ENCODE results near the gene DOCK1.

The DOCK1 gene

DNA sequence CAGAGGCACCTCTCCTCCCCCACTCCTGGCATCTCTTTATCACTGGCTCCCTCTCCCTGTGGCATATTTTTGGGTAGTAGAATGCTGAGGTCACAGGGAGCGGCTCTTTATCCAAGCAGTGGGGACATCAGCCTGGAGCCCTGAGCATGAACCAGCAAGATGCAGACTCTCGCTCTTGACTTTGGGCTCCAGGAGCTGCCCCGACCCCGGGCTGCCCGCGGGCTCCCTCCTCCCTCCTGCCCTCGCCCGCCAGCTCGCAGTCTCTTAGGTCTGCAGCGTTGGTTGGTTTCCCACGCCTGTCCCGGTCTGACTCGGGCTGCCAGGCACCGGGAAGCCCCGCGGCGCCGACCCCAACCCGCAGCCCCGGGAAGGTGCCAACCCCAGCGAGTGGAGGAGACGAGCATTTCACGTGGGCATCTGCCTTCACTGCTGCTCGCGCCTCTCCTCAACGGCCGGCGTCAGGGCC lies 289.8 kb downstream of the DOCK1 start:
- peak; percentile 36 for DNase-seq
- H3K36me3 Mint-ChIP-seq (ENCODE audit: low read depth): no peaks in the 10 kb centered on the region
- peaks cover 22% of the 10 kb centered on the region for H3K4me1 Mint-ChIP-seq
- H3K4me3 Mint-ChIP-seq: peak overlapping the region; percentile 70
- peaks cover 70% of the 10 kb centered on the region for H3K27me3 Mint-ChIP-seq (ENCODE audit: low read depth, poor library complexity)
- H3K27ac Mint-ChIP-seq: no peak overlapping the region
- no peaks in the 10 kb centered on the region for H3K9me3 Mint-ChIP-seq
- TF ChIP-seq, protein P1, sequence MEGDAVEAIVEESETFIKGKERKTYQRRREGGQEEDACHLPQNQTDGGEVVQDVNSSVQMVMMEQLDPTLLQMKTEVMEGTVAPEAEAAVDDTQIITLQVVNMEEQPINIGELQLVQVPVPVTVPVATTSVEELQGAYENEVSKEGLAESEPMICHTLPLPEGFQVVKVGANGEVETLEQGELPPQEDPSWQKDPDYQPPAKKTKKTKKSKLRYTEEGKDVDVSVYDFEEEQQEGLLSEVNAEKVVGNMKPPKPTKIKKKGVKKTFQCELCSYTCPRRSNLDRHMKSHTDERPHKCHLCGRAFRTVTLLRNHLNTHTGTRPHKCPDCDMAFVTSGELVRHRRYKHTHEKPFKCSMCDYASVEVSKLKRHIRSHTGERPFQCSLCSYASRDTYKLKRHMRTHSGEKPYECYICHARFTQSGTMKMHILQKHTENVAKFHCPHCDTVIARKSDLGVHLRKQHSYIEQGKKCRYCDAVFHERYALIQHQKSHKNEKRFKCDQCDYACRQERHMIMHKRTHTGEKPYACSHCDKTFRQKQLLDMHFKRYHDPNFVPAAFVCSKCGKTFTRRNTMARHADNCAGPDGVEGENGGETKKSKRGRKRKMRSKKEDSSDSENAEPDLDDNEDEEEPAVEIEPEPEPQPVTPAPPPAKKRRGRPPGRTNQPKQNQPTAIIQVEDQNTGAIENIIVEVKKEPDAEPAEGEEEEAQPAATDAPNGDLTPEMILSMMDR (IDR thresholded peaks at IDR 0.05): no peak

- TF ChIP-seq, protein P1 (IDR thresholded peaks at IDR 0.05): no peak
- Mint-ChIP-seq H3K36me3 (ENCODE audit: low read depth) (no peaks in the 10 kb centered on the region), H3K4me1 (peaks cover 23% of the 10 kb centered on the region), H3K9me3 (no peaks in the 10 kb centered on the region), H3K27me3 (ENCODE audit: low read depth, poor library complexity) (peaks cover 66% of the 10 kb centered on the region), H3K4me3 (peak overlapping the region; percentile 74), H3K27ac (no peak overlapping the region)
- peak; percentile 33 for DNase-seq
Measured at GRCh38 chr10:127195571-127196281, 290.5 kb downstream of the DOCK1 start.

GRCh38 chr10:127196282-127197153 lies 291.3 kb downstream of the DOCK1 start, which contains the start of gene INSYN2A:
Gene INSYN2A, minus strand, starts transcription at chr10:127196591. Its CDS starts 20,196 bp downstream, at chr10:127176395.
- TF ChIP-seq, protein P1 (IDR thresholded peaks at IDR 0.05): peak; percentile 15
- Mint-ChIP-seq H3K27ac (no peak within 1 kb of the TSS), H3K36me3 (ENCODE audit: low read depth) (no peaks in the 10 kb centered on the region)

GRCh38 chr10:127197154-127197432 lies 291.9 kb downstream of the DOCK1 start:
- H3K27me3 Mint-ChIP-seq (ENCODE audit: low read depth, poor library complexity): peaks cover 54% of the 10 kb centered on the region
- H3K36me3 Mint-ChIP-seq (ENCODE audit: low read depth): no peaks in the 10 kb centered on the region
- TF ChIP-seq, protein P1 (IDR thresholded peaks at IDR 0.05): no peak
- peak overlapping the region; percentile 81 for H3K4me3 Mint-ChIP-seq
- DNase-seq: no peak
- H3K9me3 Mint-ChIP-seq: no peaks in the 10 kb centered on the region
- peaks cover 29% of the 10 kb centered on the region for H3K4me1 Mint-ChIP-seq
- no peak overlapping the region for H3K27ac Mint-ChIP-seq

More at GRCh38 chr10:127196282-127197153, 291.3 kb downstream of the DOCK1 start, which contains the start of gene INSYN2A:
- DNase-seq: peak; percentile 72
- peak within 1 kb of the TSS; percentile 81 for H3K4me3 Mint-ChIP-seq
- H3K27me3 Mint-ChIP-seq (ENCODE audit: low read depth, poor library complexity): peaks cover 59% of the 10 kb centered on the region
- peaks cover 29% of the 10 kb centered on the region for H3K4me1 Mint-ChIP-seq
- H3K9me3 Mint-ChIP-seq: no peaks in the 10 kb centered on the region

- peaks cover 5% of the 10 kb centered on the region for H3K36me3 Mint-ChIP-seq (ENCODE audit: low read depth)
- peaks cover 43% of the 10 kb centered on the region for H3K27me3 Mint-ChIP-seq (ENCODE audit: low read depth, poor library complexity)
- no peak for DNase-seq
- peak overlapping the region; percentile 63 for H3K4me3 Mint-ChIP-seq
- peaks cover 29% of the 10 kb centered on the region for H3K4me1 Mint-ChIP-seq
- H3K27ac Mint-ChIP-seq: no peak overlapping the region
- H3K9me3 Mint-ChIP-seq: no peaks in the 10 kb centered on the region
- TF ChIP-seq, protein P1 (IDR thresholded peaks at IDR 0.05): no peak
Measured at GRCh38 chr10:127198307-127198706, 293.1 kb downstream of the DOCK1 start.

Measured in nephron progenitor cell (in vitro differentiated cells).